Coronary artery (tissue), 2 donors: ENCODE measurements around the gene LBX2.
"Not testable (repeated sequence)": the region's sequence is repeated elsewhere in the genome, so short reads cannot be mapped to it uniquely, and the experiment has no call there.

ENCODE experiments used
- DNase-seq: peaks from one replicate; pipeline ENCODE4 v3.0.0-alpha.2; 2017; ENCODE audit warnings: low spot score
- H3K27ac ChIP-seq, 2 donors: fragments of 200-600 bp; sonication (generic); one replicate each; pipeline ENCODE4 v1.5.1; 2016 to 2019
- H3K4me3 ChIP-seq: fragments of 200-600 bp; sonication (generic); 2 replicates; pipeline ENCODE4 v1.5.1; 2016; ENCODE audit warnings: mild to moderate bottlenecking, moderate library complexity
- TF ChIP-seq, protein P1 (sequence below): fragments of 200-600 bp; sonication (generic); IDR thresholded peaks from one replicate; pipeline ENCODE4 v1.5.1; 2019; ENCODE audit warnings: antibody characterized with exemption

LBX2 gene

DNA sequence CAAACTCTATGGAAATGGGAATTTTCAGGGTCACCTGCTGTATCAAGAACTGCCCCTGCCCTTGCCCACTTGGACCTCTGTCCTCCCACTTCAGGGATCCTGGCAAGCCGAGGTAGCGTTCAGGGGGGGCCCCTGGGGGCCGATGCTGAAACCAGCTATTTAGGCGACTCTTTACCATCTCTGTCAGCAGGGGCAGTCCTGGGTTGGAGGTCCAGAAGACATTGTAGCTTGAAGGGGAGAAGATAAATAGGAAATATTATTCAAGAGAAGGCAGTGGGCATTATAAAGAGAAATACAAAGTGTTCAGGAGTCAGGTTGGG, 36.7 kb downstream of the LBX2 start:
- Histone ChIP-seq H3K4me3 (no peak overlapping the region), H3K27ac (no peak overlapping the region)
- DNase-seq, result no peak
- TF ChIP-seq, protein P1, sequence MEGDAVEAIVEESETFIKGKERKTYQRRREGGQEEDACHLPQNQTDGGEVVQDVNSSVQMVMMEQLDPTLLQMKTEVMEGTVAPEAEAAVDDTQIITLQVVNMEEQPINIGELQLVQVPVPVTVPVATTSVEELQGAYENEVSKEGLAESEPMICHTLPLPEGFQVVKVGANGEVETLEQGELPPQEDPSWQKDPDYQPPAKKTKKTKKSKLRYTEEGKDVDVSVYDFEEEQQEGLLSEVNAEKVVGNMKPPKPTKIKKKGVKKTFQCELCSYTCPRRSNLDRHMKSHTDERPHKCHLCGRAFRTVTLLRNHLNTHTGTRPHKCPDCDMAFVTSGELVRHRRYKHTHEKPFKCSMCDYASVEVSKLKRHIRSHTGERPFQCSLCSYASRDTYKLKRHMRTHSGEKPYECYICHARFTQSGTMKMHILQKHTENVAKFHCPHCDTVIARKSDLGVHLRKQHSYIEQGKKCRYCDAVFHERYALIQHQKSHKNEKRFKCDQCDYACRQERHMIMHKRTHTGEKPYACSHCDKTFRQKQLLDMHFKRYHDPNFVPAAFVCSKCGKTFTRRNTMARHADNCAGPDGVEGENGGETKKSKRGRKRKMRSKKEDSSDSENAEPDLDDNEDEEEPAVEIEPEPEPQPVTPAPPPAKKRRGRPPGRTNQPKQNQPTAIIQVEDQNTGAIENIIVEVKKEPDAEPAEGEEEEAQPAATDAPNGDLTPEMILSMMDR, result no peak

DNA sequence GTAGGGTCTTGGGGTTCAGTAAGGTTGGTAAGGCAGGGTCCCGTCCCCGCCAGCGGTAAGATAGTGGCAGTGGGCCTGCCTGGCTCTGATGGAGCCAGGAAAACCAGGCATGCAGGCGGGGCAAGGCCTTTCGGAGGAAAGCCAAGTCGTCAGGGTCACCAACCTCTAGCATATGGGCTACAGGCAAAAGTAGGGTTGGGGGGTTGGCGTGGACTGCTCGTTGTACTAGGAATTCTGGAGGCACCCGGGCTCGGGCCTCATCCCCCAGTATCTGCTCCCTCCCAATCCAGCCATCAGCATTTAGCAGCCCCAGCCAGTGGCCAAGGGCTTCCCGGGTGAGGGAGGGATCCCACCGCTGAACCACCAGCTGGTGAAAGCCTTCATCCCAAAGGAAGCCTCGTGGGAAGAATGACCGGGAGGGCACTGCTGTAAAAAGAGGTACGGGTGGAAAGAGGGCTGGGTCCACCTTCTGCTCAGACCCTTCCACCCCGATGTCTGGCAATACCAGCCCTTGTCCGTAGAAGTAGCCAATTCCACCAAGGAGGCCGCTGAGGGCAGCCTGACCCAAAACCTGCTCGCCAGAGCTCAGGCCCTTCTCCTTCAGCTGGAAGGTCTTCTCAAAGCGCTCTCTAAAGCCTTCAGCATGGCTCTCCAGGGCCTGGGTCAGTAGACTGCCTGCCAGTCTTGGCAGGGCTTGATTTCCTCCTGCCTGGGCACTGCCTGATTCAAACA, 37.2 kb downstream of the LBX2 start:
- no peak for DNase-seq
- TF ChIP-seq, protein P1, result no peak
- no peak overlapping the region for H3K4me3 ChIP-seq
- no peak overlapping the region for H3K27ac ChIP-seq

DNA sequence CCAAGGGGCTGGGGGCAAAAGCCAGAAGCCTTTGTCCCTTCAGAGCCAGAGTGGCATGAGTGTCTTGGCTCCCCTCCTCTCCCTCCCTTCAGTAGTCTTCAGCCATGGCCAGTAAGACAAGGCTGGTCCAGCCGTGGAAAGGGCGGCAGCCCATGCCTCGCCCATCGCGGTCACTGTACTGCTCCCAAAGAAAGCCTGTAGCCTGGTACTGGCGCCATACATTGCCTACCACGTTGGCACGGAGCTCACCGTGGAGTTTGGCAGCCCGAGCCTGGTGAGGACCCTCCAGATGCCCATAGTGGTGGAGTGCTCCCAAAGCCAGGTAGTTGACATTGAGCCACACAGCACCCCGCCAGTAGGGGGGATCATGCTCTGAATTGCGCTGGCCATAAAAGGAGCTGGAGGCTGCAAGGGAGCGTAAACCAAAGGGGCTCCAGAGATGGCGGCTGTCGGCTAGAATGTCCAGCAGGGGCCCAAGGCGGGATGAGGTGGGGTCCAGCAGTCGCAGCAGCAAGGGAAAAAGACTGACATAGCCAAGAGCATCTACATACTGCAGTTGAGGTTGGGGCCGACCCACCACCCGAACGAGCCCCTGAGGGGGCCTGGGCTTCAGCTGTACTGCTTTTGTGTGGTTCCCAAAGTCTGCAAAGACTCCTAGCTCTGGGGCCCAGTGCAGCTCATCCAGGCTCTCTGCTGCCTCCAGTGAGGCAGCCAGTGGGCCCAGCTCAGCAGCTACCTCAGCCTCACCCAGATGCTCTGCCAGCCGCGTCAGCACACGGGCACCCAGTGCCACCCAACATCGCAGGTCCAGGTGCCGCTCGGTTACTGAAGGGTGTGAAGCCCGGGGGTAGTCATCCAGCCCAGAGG, 38.0 kb downstream of the LBX2 start:
- Histone ChIP-seq H3K4me3 (no peak overlapping the region), H3K27ac (no peak overlapping the region)
- no peak for DNase-seq
- TF ChIP-seq, protein P1, result no peak

DNA sequence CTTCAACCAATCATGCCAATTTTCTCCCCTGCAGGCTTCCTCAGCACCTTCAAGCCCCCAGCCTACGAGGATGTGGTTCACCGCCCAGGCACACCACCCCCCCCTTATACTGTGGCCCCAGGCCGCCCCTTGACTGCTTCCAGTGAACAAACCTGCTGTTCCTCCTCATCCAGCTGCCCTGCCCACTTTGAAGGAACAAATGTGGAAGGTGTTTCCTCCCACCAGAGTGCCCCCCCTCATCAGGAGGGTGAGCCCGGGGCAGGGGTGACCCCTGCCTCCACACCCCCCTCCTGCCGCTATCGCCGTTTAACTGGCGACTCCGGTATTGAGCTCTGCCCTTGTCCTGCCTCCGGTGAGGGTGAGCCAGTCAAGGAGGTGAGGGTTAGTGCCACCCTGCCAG, 39.2 kb downstream of the LBX2 start:
- H3K4me3 ChIP-seq, H3K27ac ChIP-seq, DNase-seq: not testable (repeated sequence)

DNA sequence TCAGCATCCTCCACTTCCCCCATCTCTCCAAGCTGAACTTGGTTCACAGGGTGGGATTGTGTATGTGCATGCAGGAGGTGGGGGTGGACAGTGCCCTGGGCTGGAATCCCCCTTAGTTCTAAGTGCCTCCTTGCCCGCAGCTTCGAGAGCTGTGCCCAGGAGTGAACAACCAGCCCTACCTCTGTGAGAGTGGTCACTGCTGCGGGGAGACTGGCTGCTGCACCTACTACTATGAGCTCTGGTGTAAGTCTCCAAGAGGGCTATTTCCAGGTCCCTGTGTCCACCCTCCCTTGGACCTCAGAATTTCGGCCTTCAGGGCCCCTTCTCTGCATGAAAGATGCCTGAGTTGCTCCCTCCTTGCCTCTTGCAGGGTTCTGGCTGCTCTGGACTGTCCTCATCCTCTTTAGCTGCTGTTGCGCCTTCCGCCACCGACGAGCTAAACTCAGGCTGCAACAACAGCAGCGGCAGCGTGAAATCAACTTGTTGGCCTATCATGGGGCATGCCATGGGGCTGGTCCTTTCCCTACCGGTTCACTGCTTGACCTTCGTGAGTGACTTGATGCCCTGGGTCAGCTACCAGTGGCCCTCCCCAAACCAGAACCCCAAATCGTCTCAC, 39.8 kb downstream of the LBX2 start:
- DNase-seq, result not testable (repeated sequence)
- peak overlapping the region; percentile 80 for H3K4me3 ChIP-seq
- H3K27ac ChIP-seq, result peak overlapping the region in 1 of 2 donors; percentile 88

DNA sequence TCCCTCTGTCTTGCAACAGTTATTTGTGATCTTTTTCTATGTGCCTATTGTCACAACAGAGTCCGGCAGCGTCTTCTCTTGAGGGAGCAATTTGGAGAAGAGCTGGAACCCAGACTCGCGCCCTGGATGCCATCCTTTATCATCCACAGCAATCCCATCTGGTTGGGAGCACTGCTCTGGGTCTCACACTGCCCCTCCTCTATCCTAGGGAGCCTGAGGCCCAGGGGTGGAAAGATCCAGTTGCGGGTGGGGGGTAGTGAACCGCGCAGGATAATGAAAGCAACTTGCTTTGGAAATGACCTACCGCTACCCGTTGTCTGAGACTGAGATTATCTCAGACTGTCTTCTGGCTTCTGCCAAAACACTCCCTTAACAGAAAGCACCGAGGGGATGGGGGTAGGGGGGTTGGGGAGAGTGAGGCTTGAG, 40.5 kb downstream of the LBX2 start:
- DNase-seq, result no peak
- TF ChIP-seq, protein P1, result no peak
- Histone ChIP-seq H3K4me3 (peak overlapping the region; percentile 80), H3K27ac (peak overlapping the region; percentile 88 to 97)

DNA sequence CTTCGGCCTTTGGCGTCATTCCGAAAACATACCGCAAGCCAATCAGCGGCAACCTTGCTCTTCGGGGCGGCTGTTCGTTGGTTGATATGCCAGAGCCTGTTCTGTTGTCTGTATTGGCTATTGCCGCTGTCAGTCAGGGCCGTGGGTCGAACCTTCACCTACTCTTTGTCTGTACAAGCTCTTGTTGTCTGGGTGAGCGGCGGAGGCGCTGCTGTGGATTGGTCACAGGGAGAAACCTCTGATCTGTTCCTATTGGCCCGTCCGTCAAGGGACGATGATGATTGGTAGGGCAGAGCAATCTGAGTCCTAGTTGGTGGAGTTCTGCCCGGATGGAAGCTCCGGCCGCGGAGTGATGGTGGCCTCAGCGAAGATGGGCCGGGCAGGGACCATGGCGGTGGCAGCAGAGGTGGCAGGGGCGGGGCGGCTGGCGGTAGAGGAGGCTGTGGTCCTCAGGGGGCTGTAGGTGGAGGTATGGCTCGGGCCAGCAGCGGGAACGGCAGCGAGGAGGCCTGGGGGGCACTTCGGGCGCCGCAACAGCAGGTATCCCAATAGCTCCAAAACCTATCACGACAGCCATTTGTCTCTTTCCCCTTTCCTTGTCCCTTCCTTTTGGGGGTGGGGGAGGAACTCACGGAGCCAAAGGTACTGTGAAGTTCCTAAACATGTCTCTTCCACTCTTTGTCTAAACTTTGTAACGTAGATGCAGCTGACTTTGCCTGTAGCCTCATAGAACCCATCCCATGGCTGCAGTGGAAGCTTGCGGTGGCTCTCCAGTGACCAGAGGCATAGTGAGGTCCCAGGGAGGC, 41.1 kb downstream of the LBX2 start, which contains the start of gene WBP1:
WBP1 (plus strand) TSS at position 307 of the 806 bp plus-strand sequence; CDS start at position 472, 165 bp downstream.
- peak within 1 kb of the TSS; percentile 82 for H3K4me3 ChIP-seq
- DNase-seq, result peak; percentile 100
- H3K27ac ChIP-seq, result peak within 1 kb of the TSS; percentile 96 to 97
- TF ChIP-seq, protein P1, result no peak
